ENCODE data around the gene BMAL1. TPM values are rescaled to one million over a fixed set of nuclear protein-coding genes. Genes with fewer than 3 reads are reported as not detected.
A peak's percentile ranks its signal among the peaks of the same experiment; 100 is the strongest.

BMAL1 gene
- total RNA-seq, 2 experiments from 2014 or later = 36.0 to 41.0 TPM

DNA sequence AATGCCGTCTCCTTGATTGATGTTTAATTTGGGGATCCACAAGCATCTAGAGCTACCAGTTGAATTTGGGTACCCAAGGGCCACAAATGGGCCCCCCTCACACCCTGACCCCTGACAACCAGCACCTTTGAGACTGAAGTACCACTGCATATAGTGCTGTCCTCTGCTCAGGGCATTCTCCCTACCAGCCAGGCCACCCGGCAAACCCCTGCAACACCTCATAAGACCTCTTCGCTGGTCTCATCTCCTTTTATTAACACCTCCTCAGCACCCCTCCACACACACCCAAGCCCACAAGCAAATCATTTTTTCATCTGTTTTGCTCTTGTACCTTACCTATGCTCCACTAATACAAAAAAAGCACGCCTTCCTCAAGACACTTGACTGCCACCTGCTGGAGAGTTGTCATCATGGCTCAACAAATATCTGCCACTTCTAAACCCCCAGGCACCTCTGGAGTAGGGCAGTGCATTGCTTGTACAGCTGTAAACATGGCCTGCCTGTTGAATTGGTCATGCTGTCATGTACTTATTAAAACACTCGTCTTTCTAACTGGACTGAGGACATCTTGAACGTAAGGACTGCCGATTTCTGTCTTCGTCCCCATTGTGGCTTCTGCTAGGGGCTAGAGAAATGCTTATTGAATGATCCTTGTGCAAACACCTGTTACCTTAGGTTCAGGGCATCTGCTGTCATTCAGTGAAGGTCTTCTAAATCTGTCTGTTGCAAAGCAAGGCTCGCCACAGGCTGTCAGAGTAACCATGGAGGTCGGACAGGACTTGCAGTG lies 66.5 kb downstream of the BMAL1 start:
- H3K27me3 Mint-ChIP-seq = no peaks in the 10 kb centered on the region
- H3K4me3 Mint-ChIP-seq = no peak overlapping the region
- POLR2A ChIA-PET = no interaction called here
- H3K9me3 Mint-ChIP-seq = no peaks in the 10 kb centered on the region
- no peak overlapping the region for H3K27ac Mint-ChIP-seq
- DNase-seq = peak; percentile 76
- CTCF ChIA-PET = interaction anchor here (0.7 to 2.3 kb wide), 18 partner anchors 8 to 378 kb away, joined by 3 to 11 read pairs (median 4); no protein-coding TSS in a partner anchor
- H3K4me1 Mint-ChIP-seq = peaks cover 41% of the 10 kb centered on the region
- H3K36me3 Mint-ChIP-seq (ENCODE audit: low read depth) = peaks cover 11% of the 10 kb centered on the region

- DNase-seq = no peak
- Mint-ChIP-seq H3K4me1 (peaks cover 34% of the 10 kb centered on the region), H3K36me3 (ENCODE audit: low read depth) (peaks cover 11% of the 10 kb centered on the region), H3K27ac (no peak overlapping the region), H3K27me3 (no peaks in the 10 kb centered on the region), H3K4me3 (no peak overlapping the region), H3K9me3 (no peaks in the 10 kb centered on the region)
- POLR2A ChIA-PET = no interaction called here
- CTCF ChIA-PET = interaction anchor here (0.9 to 1.9 kb wide), 12 partner anchors 9 to 381 kb away, joined by 3 to 8 read pairs (median 4); no protein-coding TSS in a partner anchor
Observed at GRCh38 chr11:13344818-13345217, 67.2 kb downstream of the BMAL1 start.

GRCh38 chr11:13346470-13346869 lies 68.9 kb downstream of the BMAL1 start:
- no peak for DNase-seq
- Mint-ChIP-seq H3K4me1 (peaks cover 20% of the 10 kb centered on the region), H3K27me3 (no peaks in the 10 kb centered on the region), H3K4me3 (no peak overlapping the region), H3K27ac (no peak overlapping the region), H3K9me3 (no peaks in the 10 kb centered on the region), H3K36me3 (ENCODE audit: low read depth) (peaks cover 11% of the 10 kb centered on the region)
- ChIA-PET CTCF (interaction anchor here (1.5 to 1.9 kb wide), 2 partner anchors 11 kb away, joined by 6 to 8 read pairs; no protein-coding TSS in a partner anchor), POLR2A (interaction anchor here (1.4 kb wide), 1 partner anchor 8 kb away, joined by 4 read pairs; no protein-coding TSS in a partner anchor)

GRCh38 chr11:13347901-13348300 lies 70.3 kb downstream of the BMAL1 start:
- Mint-ChIP-seq H3K27ac (no peak overlapping the region), H3K36me3 (ENCODE audit: low read depth) (peaks cover 18% of the 10 kb centered on the region), H3K9me3 (no peaks in the 10 kb centered on the region), H3K4me3 (no peak overlapping the region), H3K27me3 (no peaks in the 10 kb centered on the region), H3K4me1 (peaks cover 19% of the 10 kb centered on the region)
- no peak for DNase-seq
- ChIA-PET POLR2A (interaction anchor here (1.4 kb wide), 1 partner anchor 9 kb away, joined by 4 read pairs; no protein-coding TSS in a partner anchor), CTCF (interaction anchor here (1.2 to 1.5 kb wide), 2 partner anchors 12 to 165 kb away, joined by 3 to 6 read pairs; no protein-coding TSS in a partner anchor)

DNA sequence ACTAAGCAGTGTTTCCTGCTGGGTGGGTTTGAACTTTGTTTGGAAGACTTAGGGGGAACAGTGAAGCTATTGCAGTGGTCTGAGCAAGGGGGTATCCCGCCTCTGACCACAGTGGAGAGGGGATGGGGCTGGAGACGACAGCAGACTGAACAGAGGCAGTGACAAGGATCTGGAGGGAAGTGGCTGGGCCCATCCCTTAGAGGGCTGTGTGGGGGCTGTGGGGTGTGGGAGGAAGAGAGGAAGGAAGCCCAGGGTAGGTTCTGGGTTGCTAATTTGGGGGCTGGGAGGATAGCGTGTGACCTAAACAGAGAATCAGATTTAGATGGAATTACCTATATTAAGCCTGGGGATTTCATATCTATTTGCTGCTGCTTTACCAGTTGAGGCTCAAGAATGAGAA lies 70.7 kb downstream of the BMAL1 start:
- DNase-seq = no peak
- ChIA-PET CTCF (no interaction called here), POLR2A (no interaction called here)
- Mint-ChIP-seq H3K27me3 (no peaks in the 10 kb centered on the region), H3K36me3 (ENCODE audit: low read depth) (peaks cover 18% of the 10 kb centered on the region), H3K27ac (no peak overlapping the region), H3K9me3 (no peaks in the 10 kb centered on the region), H3K4me1 (peaks cover 19% of the 10 kb centered on the region), H3K4me3 (no peak overlapping the region)

GRCh38 chr11:13349046-13349445 lies 71.5 kb downstream of the BMAL1 start:
- Mint-ChIP-seq H3K9me3 (no peaks in the 10 kb centered on the region), H3K4me3 (no peak overlapping the region), H3K27me3 (no peaks in the 10 kb centered on the region), H3K36me3 (ENCODE audit: low read depth) (peaks cover 16% of the 10 kb centered on the region), H3K27ac (no peak overlapping the region), H3K4me1 (peaks cover 18% of the 10 kb centered on the region)
- ChIA-PET POLR2A (interaction anchor here (1.2 kb wide), 1 partner anchor 11 kb away, joined by 3 read pairs; no protein-coding TSS in a partner anchor), CTCF (no interaction called here)
- no peak for DNase-seq

DNA sequence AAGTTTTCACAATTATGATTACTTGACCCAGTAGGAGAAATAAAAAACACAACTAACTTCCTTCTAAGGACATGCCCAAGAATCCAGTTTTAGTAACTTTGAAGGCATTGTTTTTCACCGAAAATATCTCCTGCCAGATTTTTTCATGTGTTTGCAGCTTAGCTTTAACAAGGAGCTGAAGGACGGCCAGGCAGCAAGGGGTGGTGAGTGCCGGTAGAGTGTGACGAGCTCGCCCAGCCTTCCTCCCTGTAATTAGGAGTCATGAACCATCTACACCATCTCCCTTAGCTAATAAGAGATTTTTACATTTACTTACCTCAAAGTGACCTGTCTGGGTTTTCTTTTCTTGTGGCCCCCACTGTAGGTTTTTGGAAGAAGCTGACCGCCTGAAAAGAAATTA lies 72.0 kb downstream of the BMAL1 start:
- Mint-ChIP-seq H3K9me3 (no peaks in the 10 kb centered on the region), H3K27me3 (no peaks in the 10 kb centered on the region), H3K36me3 (ENCODE audit: low read depth) (peaks cover 17% of the 10 kb centered on the region), H3K27ac (no peak overlapping the region), H3K4me1 (peaks cover 17% of the 10 kb centered on the region), H3K4me3 (no peak overlapping the region)
- POLR2A ChIA-PET = interaction anchor here (1.2 kb wide), 1 partner anchor 12 kb away, joined by 3 read pairs; no protein-coding TSS in a partner anchor
- CTCF ChIA-PET = interaction anchor here (1.0 kb wide), 1 partner anchor 14 kb away, joined by 3 read pairs; no protein-coding TSS in a partner anchor
- no peak for DNase-seq

DNA sequence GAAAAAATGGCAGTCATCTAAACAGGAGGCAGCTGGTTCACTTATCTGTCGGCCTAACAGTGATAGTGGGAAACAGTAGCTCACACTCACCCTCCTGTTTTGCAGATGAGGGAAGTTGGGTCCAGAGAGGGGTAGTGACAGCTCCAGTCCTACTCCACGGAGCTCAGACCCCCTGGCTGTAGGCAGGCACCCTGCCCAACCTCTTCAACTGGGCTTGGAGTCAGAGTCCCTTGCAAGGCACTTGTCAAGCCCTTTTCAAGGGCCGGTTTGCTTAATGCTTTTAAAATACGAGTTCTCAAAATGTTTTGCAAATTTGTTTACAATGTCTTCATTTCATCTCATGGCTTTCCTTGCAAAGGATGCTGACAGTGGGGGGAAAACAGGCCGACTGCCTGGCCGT lies 75.1 kb downstream of the BMAL1 start:
- H3K4me1 Mint-ChIP-seq = peaks cover 10% of the 10 kb centered on the region
- no peak overlapping the region for H3K4me3 Mint-ChIP-seq
- H3K27me3 Mint-ChIP-seq = no peaks in the 10 kb centered on the region
- ChIA-PET POLR2A (interaction anchor here (1.2 kb wide), 1 partner anchor 111 kb away, joined by 3 read pairs; the partner anchor contains the start of gene BTBD10), CTCF (interaction anchor here (1.4 to 1.6 kb wide), 3 partner anchors 8 to 117 kb away, joined by 3 to 6 read pairs (median 3); no protein-coding TSS in a partner anchor)
- H3K27ac Mint-ChIP-seq = no peak overlapping the region
- no peak for DNase-seq
- H3K36me3 Mint-ChIP-seq (ENCODE audit: low read depth) = peaks cover 36% of the 10 kb centered on the region
- H3K9me3 Mint-ChIP-seq = no peaks in the 10 kb centered on the region

GRCh38 chr11:13354335-13354734 lies 76.7 kb downstream of the BMAL1 start:
- ChIA-PET CTCF (interaction anchor here (0.9 to 1.6 kb wide), 2 partner anchors 9 to 11 kb away, joined by 3 read pairs; no protein-coding TSS in a partner anchor), POLR2A (interaction anchor here (1.2 kb wide), 1 partner anchor 109 kb away, joined by 3 read pairs; no protein-coding TSS in a partner anchor)
- Mint-ChIP-seq H3K27ac (no peak overlapping the region), H3K9me3 (no peaks in the 10 kb centered on the region), H3K36me3 (ENCODE audit: low read depth) (peaks cover 49% of the 10 kb centered on the region), H3K4me3 (no peak overlapping the region), H3K27me3 (no peaks in the 10 kb centered on the region), H3K4me1 (no peaks in the 10 kb centered on the region)
- DNase-seq = no peak

GRCh38 chr11:13355191-13355590 lies 77.6 kb downstream of the BMAL1 start:
- no peaks in the 10 kb centered on the region for H3K9me3 Mint-ChIP-seq
- ChIA-PET CTCF (no interaction called here), POLR2A (no interaction called here)
- H3K27ac Mint-ChIP-seq = no peak overlapping the region
- DNase-seq = no peak
- H3K4me3 Mint-ChIP-seq = no peak overlapping the region
- no peaks in the 10 kb centered on the region for H3K27me3 Mint-ChIP-seq
- H3K4me1 Mint-ChIP-seq = no peaks in the 10 kb centered on the region
- H3K36me3 Mint-ChIP-seq (ENCODE audit: low read depth) = peaks cover 56% of the 10 kb centered on the region

DNA sequence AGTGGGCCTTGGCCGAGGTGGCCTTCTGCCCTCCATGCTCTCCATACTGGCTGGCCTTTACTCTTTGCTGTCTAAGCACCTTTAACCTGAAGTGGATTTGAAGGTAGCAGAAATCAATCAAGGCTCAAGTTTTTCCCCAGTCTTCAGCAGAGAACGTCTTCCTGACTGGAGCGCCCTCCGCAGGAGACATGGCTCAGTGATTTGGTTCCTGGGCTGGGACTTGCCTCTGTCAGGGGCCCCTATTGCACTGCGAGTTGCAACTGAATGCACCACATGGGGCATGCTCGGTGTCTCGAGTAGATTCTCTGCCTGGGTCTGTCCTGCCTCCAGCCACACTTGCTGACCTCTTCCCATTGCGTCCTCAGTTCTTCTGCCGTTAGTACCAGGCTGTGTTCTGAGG lies 79.6 kb downstream of the BMAL1 start:
- no peaks in the 10 kb centered on the region for H3K9me3 Mint-ChIP-seq
- ChIA-PET POLR2A (no interaction called here), CTCF (no interaction called here)
- H3K4me1 Mint-ChIP-seq = no peaks in the 10 kb centered on the region
- no peaks in the 10 kb centered on the region for H3K27me3 Mint-ChIP-seq
- no peak for DNase-seq
- H3K36me3 Mint-ChIP-seq (ENCODE audit: low read depth) = peaks cover 56% of the 10 kb centered on the region
- no peak overlapping the region for H3K27ac Mint-ChIP-seq
- H3K4me3 Mint-ChIP-seq = no peak overlapping the region

DNA sequence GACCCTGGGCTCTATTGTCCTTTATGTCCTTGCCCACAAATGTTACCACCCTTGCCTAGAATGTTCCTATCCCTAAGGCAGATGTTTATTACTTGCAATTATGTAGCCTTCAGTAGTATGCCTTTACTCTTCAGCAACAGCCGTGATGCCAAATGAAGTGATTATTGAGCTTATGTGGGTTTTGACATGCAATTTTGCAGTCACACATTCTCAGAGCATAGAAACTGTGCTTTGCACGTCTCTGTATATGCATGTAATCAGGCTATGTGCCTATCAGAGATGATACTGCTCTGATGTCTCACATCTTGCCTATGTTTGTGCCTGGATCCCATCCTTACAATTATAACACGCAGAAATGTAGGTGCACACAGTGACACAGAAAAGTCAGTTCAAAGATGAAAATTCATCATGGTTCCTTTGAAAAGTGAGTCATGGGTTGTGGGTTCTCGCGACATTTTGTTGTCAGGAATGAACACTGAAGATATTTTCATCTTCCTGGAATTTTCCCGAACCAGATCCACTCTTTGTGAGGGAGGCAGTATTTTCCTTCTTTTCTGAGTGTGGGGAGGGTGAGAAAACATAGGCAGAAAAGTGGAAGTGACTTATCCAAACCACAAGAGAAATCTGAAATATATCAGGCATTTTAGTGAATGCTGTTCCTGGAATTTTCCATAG lies 81.1 kb downstream of the BMAL1 start:
- no peak for DNase-seq
- Mint-ChIP-seq H3K27ac (no peak overlapping the region), H3K27me3 (no peaks in the 10 kb centered on the region), H3K9me3 (no peaks in the 10 kb centered on the region), H3K36me3 (ENCODE audit: low read depth) (peaks cover 62% of the 10 kb centered on the region), H3K4me3 (no peak overlapping the region), H3K4me1 (no peaks in the 10 kb centered on the region)
- POLR2A ChIA-PET = no interaction called here
- CTCF ChIA-PET = no interaction called here

GRCh38 chr11:13362596-13363109 lies 85.1 kb downstream of the BMAL1 start:
- H3K27me3 Mint-ChIP-seq = no peaks in the 10 kb centered on the region
- ChIA-PET CTCF (no interaction called here), POLR2A (no interaction called here)
- DNase-seq = no peak
- peaks cover 63% of the 10 kb centered on the region for H3K36me3 Mint-ChIP-seq (ENCODE audit: low read depth)
- H3K4me1 Mint-ChIP-seq = no peaks in the 10 kb centered on the region
- no peaks in the 10 kb centered on the region for H3K9me3 Mint-ChIP-seq
- no peak overlapping the region for H3K4me3 Mint-ChIP-seq
- no peak overlapping the region for H3K27ac Mint-ChIP-seq
